Left lung (tissue), 10 donors: ENCODE measurements around the gene SLC19A1. TPM values are rescaled to one million over a fixed set of nuclear protein-coding genes. Genes with fewer than 3 reads are reported as not detected.

Experiments
- ATAC-seq: fragments of 200-7000 bp; cut with Tn5 transposase; one replicate; pipeline ENCODE4 v1.9.1; 2020; ENCODE audit warnings: moderate library complexity
- DNase-seq, 4 donors: peaks; one replicate each; pipeline ENCODE4 v3.0.0-alpha.2; 2013 to 2020
- H3K27ac ChIP-seq, 2 donors: fragments of 200-600 bp; sonication (generic) in 1 of 2; one replicate each; pipeline versions ENCODE4 v1.5.0 to v1.8.0; 2020 to 2021
- H3K27me3 ChIP-seq, 2 donors: fragments of 200-600 bp; sonication (generic) in 1 of 2; one replicate each; pipeline versions ENCODE4 v1.5.0 to v1.8.0; 2020 to 2021
- H3K36me3 ChIP-seq, 2 donors: fragments of 200-600 bp; sonication (generic) in 1 of 2; one replicate each; pipeline versions ENCODE4 v1.5.0 to v1.8.0; 2020 to 2021
- H3K4me1 ChIP-seq, 2 donors: fragments of 200-600 bp; one replicate each; pipeline ENCODE4 v1.8.0; 2021
- H3K4me3 ChIP-seq, 2 donors: fragments of 200-600 bp; sonication (generic) in 1 of 2; one replicate each; pipeline versions ENCODE4 v1.5.0 to v1.8.0; 2020 to 2021; ENCODE audit warnings: mild to moderate bottlenecking in 1 of 2
- H3K9me3 ChIP-seq, 2 donors: fragments of 200-600 bp; sonication (generic) in 1 of 2; one replicate each; pipeline versions ENCODE4 v1.5.0 to v1.8.0; 2020 to 2021
- CTCF ChIP-seq, 2 donors: fragments of 200-600 bp; sonication (generic) in 1 of 2; IDR thresholded peaks; one replicate each; pipeline versions ENCODE4 v1.5.0 to v1.8.0; 2021; ENCODE audit warnings: antibody characterized with exemption in 2 of 2
- intact Hi-C, 2 donors: fragments of 100-400 bp; cut with DNase I; formaldehyde crosslinking; loops; one replicate each; pipeline versions ENCODE4 v1.11.2 to v1.14.2; 2022
- polyA plus RNA-seq, 6 donors: library from polyadenylated mRNA; unstranded; fragments of 120-200 nt; gene quantifications; one replicate each; pipeline ENCODE4 v1.2.1, GENCODE V29; 2013; ENCODE audit not compliant: insufficient read length in 6 of 6
- total RNA-seq, 2 donors: library from RNA; stranded (reverse); fragmentation: NEBNext Ultra II Directional; extraction: Animal tissue kit (Norgen Biotek cat#: 25700); gene quantifications; one replicate each; pipeline ENCODE4 v1.2.1, GENCODE V29; 2021
- donor health status: DM: no; HTN: yes; CAD: no.
- donor health status: DM: no; HTN: no; CAD: no.

SLC19A1 gene
- total and polyA plus RNA-seq, 8 donors: 22.4 to 50.4 (median 27.2) TPM

- peaks cover 0 to 9% of the 10 kb centered on the region in 2 donors for H3K27me3 ChIP-seq
- H3K27ac ChIP-seq: peak overlapping the region; percentile 65 to 96
- intact Hi-C loops: loop anchor here in 1 of 2 donors (10.0 kb wide), 1 partner anchor 273 kb away; no protein-coding TSS in a partner anchor
- H3K4me1 ChIP-seq: peaks cover 0 to 37% of the 10 kb centered on the region in 2 donors
- H3K36me3 ChIP-seq: no peaks in the 10 kb centered on the region
- DNase-seq (peak in 1 of 4 donors; percentile 45), ATAC-seq (no peak)
- no peak for TF ChIP-seq CTCF (IDR thresholded peaks at IDR 0.05)
- H3K9me3 ChIP-seq: no peaks in the 10 kb centered on the region
- no peak overlapping the region for H3K4me3 ChIP-seq
Observed at GRCh38 chr21:45551316-45551715, 9.1 kb upstream of the SLC19A1 start.

GRCh38 chr21:45550522-45551210 is 8.4 kb upstream of the SLC19A1 start:
- intact Hi-C loops: loop anchor here in 1 of 2 donors (10.0 kb wide), 1 partner anchor 274 kb away; no protein-coding TSS in a partner anchor
- peaks cover 0 to 9% of the 10 kb centered on the region in 2 donors for H3K27me3 ChIP-seq
- peak overlapping the region in 1 of 2 donors; percentile 14 for H3K4me3 ChIP-seq
- peak in 2 of 4 donors; percentile 67 to 86 for DNase-seq
- no peak for TF ChIP-seq CTCF (IDR thresholded peaks at IDR 0.05)
- H3K4me1 ChIP-seq: peaks cover 0 to 30% of the 10 kb centered on the region in 2 donors
- peak; percentile 21 for ATAC-seq
- H3K36me3 ChIP-seq: no peaks in the 10 kb centered on the region
- H3K9me3 ChIP-seq: no peaks in the 10 kb centered on the region
- H3K27ac ChIP-seq: peak overlapping the region; percentile 65 to 96

- Histone ChIP-seq H3K4me3 (peak overlapping the region in 1 of 2 donors; percentile 14), H3K9me3 (no peaks in the 10 kb centered on the region), H3K4me1 (peaks cover 0 to 28% of the 10 kb centered on the region in 2 donors), H3K27ac (peak overlapping the region; percentile 26 to 96), H3K27me3 (peaks cover 0 to 9% of the 10 kb centered on the region in 2 donors), H3K36me3 (no peaks in the 10 kb centered on the region)
- ATAC-seq: no peak
- intact Hi-C loops: loop anchor here in 1 of 2 donors (10.0 kb wide), 1 partner anchor 275 kb away; no protein-coding TSS in a partner anchor
- no peak for TF ChIP-seq CTCF (IDR thresholded peaks at IDR 0.05)
- peak in 2 of 4 donors; percentile 49 to 85 for DNase-seq
Observed at GRCh38 chr21:45549626-45550463, 7.6 kb upstream of the SLC19A1 start.

DNA sequence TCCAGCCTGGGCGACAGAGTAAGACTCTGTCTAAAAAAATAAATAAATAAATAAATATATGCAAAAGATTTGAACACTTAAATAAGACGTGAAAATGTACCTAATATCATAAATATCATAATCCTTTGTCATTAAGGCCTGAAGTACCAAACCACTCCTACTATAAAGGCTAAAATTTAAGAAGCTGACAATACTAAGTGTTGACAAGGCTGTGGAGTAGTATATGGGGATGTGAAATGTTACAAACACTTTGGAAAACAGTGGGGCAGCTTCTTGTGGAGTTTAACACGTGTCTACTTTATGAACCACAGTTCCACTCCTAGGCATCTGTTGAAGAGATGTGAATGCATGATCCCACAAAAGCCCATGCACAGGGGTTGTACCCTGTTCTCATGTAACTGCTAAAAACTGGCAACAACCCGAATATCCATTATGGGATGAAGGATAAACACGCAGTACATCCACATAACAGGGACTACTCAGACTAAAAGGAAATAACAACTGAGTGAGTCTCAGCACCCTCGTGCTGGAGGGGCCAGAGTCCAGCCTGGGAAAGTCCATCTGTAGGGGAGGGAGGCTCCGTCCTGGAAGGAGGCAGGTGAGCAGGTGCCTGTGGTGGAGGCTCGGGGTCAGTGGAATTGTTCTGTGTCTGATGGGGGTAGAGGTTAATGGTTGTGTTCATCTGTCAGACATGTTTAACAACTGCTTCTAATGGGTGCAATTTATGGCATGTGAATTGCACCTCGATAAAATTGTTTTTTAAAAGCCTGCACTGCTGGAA is 6.7 kb upstream of the SLC19A1 start:
- Histone ChIP-seq H3K4me1 (peaks cover 0 to 30% of the 10 kb centered on the region in 2 donors), H3K27me3 (peaks cover 0 to 9% of the 10 kb centered on the region in 2 donors), H3K4me3 (no peak overlapping the region), H3K27ac (no peak overlapping the region), H3K36me3 (no peaks in the 10 kb centered on the region), H3K9me3 (no peaks in the 10 kb centered on the region)
- intact Hi-C loops: no loop called here
- TF ChIP-seq CTCF (IDR thresholded peaks at IDR 0.05): no peak
- DNase-seq: peak in 1 of 4 donors; percentile 20
- no peak for ATAC-seq
